H54 (cell line): ENCODE data around the gene SEPTIN5.

Experiments
- DNase-seq: peaks from one replicate; pipeline ENCODE4 v3.0.0; 2011; ENCODE audit warnings: low spot score, mixed read lengths; ENCODE audit not compliant: insufficient read length
- FAIRE-seq: peaks from 3 replicates; lab custom pipeline; 2011; peaks lifted over from hg19 to GRCh38; lab: Jason Lieb, UNC
- POLR2A ChIP-seq: IDR thresholded peaks from 2 replicates; pipeline ENCODE4 v1.6.1; 2011; ENCODE audit warnings: low read depth, mild to moderate bottlenecking, low read length

Gene SEPTIN5

DNA sequence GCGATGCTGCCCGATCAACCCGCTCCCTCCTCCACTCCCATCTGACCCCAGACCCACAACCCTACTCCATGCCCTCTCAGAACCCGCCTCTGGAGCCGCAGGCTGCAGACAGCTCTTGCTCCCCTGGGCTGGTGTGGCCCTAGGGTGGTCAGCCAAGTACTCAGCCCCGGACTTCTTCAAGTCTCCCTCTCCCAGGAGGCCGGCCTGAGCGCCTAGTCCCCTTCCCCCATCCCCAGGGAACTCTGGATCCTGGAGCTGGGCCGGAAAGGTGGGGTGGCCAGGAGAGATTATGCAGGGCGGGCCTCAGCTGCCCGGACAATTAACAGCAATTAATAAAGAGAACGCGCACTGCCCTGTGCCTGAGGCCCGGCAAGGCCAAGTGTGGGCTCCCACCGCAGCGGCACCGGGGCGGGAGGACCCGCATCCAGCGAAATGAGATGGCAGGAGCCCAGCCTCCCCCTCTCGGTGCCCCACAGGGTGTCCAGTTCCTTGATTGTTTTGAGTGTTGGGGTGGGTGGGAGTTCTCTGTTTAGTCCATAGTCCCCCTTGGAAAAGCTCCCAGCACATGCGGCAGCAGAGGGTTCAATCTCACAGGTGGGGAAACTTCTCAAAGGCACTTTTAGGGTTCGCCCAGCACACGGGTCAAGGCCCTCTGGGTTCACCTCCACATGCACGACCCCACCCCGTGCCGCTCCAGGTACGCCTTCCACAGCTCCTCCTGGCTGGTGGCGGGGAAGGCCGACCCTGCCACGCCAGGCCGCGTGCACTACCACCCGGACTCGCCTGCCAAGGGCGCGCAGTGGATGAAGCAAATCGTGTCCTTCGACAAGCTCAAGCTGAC is 49.4 kb downstream of the SEPTIN5 start:
- FAIRE-seq (no peak), DNase-seq (no peak)
- TF ChIP-seq POLR2A = no peak

DNA sequence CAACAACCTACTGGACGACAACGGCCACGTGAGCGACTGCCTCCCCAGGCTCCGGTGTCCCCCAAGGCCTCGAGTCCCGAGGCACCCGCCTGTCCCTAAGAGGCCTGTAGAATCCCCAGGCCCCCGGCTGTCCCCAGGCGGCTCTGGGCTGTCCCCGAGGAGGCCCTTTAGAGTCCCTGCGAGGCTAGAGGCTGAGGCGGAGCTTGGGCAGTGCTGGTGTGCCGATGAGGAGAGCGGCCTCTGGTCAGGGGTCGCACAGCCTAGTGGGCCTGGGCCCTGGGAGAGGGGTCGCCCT is 49.9 kb downstream of the SEPTIN5 start:
- no peak for DNase-seq
- FAIRE-seq = no peak
- TF ChIP-seq POLR2A = no peak

DNA sequence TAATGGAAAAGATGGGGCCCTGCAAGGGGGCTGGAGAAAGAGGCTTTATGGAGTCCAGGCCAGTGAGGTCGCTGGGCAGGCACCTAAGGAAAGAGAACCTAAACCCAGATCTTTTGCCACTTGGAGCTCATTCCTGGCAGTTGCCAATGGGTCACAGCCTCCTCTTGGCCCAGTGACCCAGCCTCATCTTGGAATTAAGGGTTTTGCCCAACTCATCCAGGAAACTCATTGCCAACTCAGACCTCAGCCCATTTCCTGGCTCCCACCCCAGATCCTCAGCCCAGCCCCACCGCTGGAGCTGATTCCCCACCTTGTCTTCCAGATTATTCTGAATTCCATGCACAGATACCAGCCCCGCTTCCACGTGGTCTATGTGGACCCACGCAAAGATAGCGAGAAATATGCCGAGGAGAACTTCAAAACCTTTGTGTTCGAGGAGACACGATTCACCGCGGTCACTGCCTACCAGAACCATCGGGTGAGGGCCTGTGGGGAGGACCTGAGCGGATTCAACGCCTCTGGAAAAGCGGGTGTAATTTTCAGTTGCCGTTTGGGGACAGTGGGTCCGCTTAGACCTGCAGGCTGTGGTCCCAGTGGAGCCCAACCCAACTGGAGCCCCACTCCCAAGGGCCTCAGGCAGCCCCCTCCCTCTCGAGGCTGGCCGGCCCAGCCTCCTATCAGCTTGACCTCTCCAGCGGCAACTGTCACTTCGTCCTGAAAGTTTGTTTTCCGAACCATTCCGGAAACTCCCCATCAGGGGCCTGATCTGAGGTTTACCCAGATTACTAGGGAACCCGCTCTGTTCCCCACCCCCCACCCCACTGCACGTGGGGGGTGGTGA is 50.6 kb downstream of the SEPTIN5 start:
- DNase-seq (no peak), FAIRE-seq (no peak)
- TF ChIP-seq POLR2A = no peak

- no peak for FAIRE-seq
- TF ChIP-seq POLR2A = no peak
- no peak for DNase-seq
Measured at GRCh38 chr22:19765477-19766239, 51.4 kb downstream of the SEPTIN5 start.

DNA sequence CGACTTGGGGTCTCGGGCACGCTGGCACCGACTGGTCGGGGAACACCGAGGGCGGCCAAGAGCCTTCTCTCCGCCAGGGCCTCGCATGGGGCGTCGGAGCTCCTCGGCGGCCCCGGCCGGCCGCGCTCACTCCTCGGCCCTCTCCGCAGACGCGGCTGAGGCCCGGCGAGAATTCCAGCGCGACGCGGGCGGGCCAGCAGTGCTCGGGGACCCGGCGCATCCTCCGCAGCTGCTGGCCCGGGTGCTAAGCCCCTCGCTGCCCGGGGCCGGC is 51.9 kb downstream of the SEPTIN5 start:
- TF ChIP-seq POLR2A = no peak
- no peak for FAIRE-seq
- DNase-seq = no peak

GRCh38 chr22:19766511-19767426 is 52.5 kb downstream of the SEPTIN5 start:
- FAIRE-seq = no peak
- no peak for DNase-seq
- no peak for TF ChIP-seq POLR2A

- no peak for TF ChIP-seq POLR2A
- DNase-seq (no peak), FAIRE-seq (no peak)
Measured at GRCh38 chr22:19767427-19768341, 53.4 kb downstream of the SEPTIN5 start.

DNA sequence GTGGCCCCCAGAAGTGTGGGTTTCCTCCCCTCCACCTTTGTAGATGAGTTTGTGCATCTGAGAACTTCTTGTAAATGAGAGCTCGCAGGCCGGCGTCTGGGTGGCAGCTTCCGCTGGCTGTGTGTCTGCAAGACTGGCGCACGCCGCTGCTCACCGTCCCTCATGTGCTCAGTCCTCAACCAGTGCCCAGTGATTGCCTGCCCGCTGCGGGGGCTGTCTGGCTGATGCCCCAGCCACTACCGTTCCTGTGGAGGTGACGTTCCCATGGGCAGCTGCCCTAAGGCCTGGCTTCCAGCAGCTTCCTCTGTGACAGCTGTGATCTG is 55.1 kb downstream of the SEPTIN5 start:
- TF ChIP-seq POLR2A = no peak
- DNase-seq (no peak), FAIRE-seq (no peak)

DNA sequence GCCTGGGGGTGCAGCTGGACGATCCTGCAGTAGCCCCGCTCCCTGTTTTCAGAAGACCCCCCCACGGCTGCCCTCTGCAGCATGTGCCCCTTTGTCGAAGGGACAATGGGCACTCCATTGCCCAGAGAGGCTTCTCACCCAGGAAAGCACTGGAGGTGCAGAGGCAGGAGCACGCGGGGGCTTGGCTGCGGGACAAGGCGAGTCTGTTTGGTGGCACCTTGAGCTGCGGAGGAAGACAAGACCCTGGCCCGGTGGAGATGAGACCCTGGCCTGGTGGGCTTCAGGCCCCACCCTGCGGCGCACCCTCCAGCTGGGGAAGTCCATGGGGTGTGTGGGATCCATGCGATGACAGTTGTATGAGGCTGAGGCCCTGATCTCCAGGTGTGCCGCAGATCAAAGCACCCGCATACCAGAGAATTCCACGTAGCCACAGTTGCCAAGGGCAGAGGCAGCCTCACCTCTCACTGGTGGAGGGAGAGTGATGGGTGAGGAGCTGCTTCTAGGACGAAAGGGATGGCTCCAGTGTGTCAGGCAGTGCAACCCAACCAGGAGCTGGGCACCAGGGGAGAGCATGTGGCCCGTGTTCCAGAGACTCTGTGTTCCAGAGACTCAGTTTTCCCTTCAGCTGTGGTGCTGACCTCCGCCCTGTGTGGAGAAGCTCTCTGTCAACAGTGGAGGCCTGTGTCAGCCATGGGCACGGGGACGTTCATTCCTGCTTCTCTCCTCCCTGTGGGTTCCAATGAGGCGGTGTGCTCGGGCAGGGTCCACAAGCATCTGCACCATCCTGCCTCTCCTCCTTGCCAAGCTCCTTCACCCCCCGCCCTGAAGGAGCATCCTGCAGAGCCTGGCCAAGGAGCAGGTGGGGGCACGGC is 56.3 kb downstream of the SEPTIN5 start:
- FAIRE-seq (no peak), DNase-seq (no peak)
- TF ChIP-seq POLR2A = no peak

DNA sequence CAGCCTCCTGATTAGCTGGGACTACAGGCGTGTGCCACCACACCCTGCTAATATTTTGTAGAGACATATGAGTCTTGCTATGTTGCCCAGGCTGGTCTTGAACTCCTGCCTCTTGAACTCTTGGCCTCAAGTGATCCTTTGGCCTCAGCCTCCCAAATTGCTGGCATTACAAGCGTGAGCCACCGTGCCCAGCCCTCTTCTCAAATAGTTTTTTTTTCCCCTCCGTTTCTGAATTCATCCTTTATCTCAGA is 58.0 kb downstream of the SEPTIN5 start:
- FAIRE-seq = no peak
- no peak for TF ChIP-seq POLR2A
- DNase-seq = no peak
